Measurements from ENCODE around the gene GDF7.

Gene GDF7

DNA sequence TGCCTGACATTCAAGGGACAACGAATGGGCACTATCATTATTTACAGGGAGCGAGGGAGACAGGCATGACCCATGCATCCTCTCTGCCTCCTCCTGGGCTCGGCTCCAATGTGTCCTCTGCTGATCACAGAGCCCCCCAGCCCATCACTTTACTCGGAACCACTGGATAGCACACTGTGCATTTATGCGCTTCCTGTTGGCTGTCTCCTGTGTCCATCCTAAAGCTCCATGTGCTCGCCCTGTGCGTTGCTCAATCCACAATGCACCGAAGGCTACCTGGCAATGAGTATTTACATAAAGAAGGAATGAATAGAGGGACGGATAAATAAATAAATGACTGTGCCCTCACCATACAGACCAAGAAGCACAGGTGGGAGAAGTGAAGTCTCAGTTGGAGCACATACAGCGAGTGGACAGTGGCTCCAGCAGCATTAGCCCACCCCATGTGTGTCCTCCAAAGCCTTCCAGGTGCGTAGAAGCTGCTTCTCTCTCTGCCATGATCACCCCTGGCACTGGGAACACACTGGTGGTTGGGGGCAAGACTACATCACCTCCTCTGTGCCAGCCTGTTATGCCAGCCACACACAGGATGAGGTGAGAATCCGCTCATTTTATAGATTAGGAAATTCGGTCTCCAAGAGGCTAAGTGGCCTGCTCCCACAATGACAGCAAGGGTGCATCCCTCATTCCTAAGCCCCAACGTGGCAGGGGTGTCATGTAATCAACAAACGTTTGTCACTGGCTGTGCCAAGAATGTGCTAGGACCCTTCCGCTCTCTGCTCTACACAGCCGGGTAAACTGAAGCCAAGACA, 2.3 kb upstream of the GDF7 start:
- no peak overlapping the region for H2AFZ ChIP-seq

GRCh38 chr2:20665243-20666004, 1.5 kb upstream of the GDF7 start:
- H3K4me2 ChIP-seq (ENCODE audit: low read length), result peak overlapping the region; percentile 50
- no peak overlapping the region for H3K9ac ChIP-seq
- H3K36me3 ChIP-seq (ENCODE audit: control insufficient read depth, insufficient read depth, low read length), result no peaks in the 10 kb centered on the region
- H2AFZ ChIP-seq, result peak overlapping the region; percentile 66
- H3K79me2 ChIP-seq, result no peaks in the 10 kb centered on the region
- H3K27ac ChIP-seq, result no peak overlapping the region
- H3K4me1 ChIP-seq, result peaks cover 3% of the 10 kb centered on the region
- TF ChIP-seq, protein P1, sequence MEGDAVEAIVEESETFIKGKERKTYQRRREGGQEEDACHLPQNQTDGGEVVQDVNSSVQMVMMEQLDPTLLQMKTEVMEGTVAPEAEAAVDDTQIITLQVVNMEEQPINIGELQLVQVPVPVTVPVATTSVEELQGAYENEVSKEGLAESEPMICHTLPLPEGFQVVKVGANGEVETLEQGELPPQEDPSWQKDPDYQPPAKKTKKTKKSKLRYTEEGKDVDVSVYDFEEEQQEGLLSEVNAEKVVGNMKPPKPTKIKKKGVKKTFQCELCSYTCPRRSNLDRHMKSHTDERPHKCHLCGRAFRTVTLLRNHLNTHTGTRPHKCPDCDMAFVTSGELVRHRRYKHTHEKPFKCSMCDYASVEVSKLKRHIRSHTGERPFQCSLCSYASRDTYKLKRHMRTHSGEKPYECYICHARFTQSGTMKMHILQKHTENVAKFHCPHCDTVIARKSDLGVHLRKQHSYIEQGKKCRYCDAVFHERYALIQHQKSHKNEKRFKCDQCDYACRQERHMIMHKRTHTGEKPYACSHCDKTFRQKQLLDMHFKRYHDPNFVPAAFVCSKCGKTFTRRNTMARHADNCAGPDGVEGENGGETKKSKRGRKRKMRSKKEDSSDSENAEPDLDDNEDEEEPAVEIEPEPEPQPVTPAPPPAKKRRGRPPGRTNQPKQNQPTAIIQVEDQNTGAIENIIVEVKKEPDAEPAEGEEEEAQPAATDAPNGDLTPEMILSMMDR (IDR thresholded peaks at IDR 0.05), result no peak
- H3K27me3 ChIP-seq (ENCODE audit: control insufficient read depth, insufficient read depth, low read length), result peaks cover 4% of the 10 kb centered on the region
- no peak overlapping the region for H3K4me3 ChIP-seq (ENCODE audit: low read depth, low read length)
- H3K9me3 ChIP-seq (ENCODE audit: control insufficient read depth, low read length), result no peaks in the 10 kb centered on the region

More for the DNA sequence above, 2.3 kb upstream of the GDF7 start:
- no peak overlapping the region for H3K4me3 ChIP-seq (ENCODE audit: low read depth, low read length)
- no peaks in the 10 kb centered on the region for H3K36me3 ChIP-seq (ENCODE audit: control insufficient read depth, insufficient read depth, low read length)
- no peak overlapping the region for H3K4me2 ChIP-seq (ENCODE audit: low read length)
- peaks cover 3% of the 10 kb centered on the region for H3K4me1 ChIP-seq
- no peak overlapping the region for H3K27ac ChIP-seq
- TF ChIP-seq, protein P1 (IDR thresholded peaks at IDR 0.05), result no peak
- H3K79me2 ChIP-seq, result no peaks in the 10 kb centered on the region
- peaks cover 2% of the 10 kb centered on the region for H3K27me3 ChIP-seq (ENCODE audit: control insufficient read depth, insufficient read depth, low read length)
- H3K9ac ChIP-seq, result no peak overlapping the region
- H3K9me3 ChIP-seq (ENCODE audit: control insufficient read depth, low read length), result no peaks in the 10 kb centered on the region

DNA sequence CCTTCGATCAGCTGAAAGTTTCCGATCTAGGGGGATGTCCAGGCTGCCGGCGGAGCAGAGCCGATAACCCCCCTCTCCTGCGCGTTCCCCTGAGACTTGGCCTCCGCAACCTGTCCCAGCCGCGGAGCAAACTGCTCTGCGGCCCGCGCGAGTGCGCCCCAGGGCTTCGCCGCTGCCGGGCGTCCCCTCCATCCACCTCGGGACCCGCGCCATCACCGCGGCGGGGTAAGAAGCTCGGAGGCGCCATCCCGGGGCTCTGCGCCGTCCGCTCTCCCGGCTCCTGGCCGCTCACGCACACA, 990 bp upstream of the GDF7 start:
- Histone ChIP-seq H3K4me2 (ENCODE audit: low read length) (peak overlapping the region; percentile 50), H2AFZ (peak overlapping the region; percentile 66), H3K4me1 (peaks cover 3% of the 10 kb centered on the region), H3K9ac (no peak overlapping the region), H3K79me2 (no peaks in the 10 kb centered on the region), H3K27me3 (ENCODE audit: control insufficient read depth, insufficient read depth, low read length) (peaks cover 4% of the 10 kb centered on the region), H3K4me3 (ENCODE audit: low read depth, low read length) (no peak overlapping the region), H3K27ac (no peak overlapping the region), H3K9me3 (ENCODE audit: control insufficient read depth, low read length) (no peaks in the 10 kb centered on the region), H3K36me3 (ENCODE audit: control insufficient read depth, insufficient read depth, low read length) (no peaks in the 10 kb centered on the region)
- TF ChIP-seq, protein P1 (IDR thresholded peaks at IDR 0.05), result no peak

GRCh38 chr2:20667151-20667530, 197 bp downstream of the GDF7 start:
- no peak overlapping the region for H3K9ac ChIP-seq
- H3K4me2 ChIP-seq (ENCODE audit: low read length), result peak overlapping the region; percentile 53
- H3K4me1 ChIP-seq, result peaks cover 3% of the 10 kb centered on the region
- H3K4me3 ChIP-seq (ENCODE audit: low read depth, low read length), result no peak overlapping the region
- peak overlapping the region; percentile 83 for H2AFZ ChIP-seq
- H3K27ac ChIP-seq, result no peak overlapping the region
- H3K36me3 ChIP-seq (ENCODE audit: control insufficient read depth, insufficient read depth, low read length), result no peaks in the 10 kb centered on the region
- TF ChIP-seq, protein P1 (IDR thresholded peaks at IDR 0.05), result no peak
- H3K9me3 ChIP-seq (ENCODE audit: control insufficient read depth, low read length), result no peaks in the 10 kb centered on the region
- peaks cover 10% of the 10 kb centered on the region for H3K27me3 ChIP-seq (ENCODE audit: control insufficient read depth, insufficient read depth, low read length)
- no peaks in the 10 kb centered on the region for H3K79me2 ChIP-seq

All from parathyroid adenoma (tissue), 2 donors.